Nephron (organoid): ENCODE measurements around the gene PRTFDC1.

Experiments used
- H3K27ac Mint-ChIP-seq, 3 experiments: 2 replicates each; pipeline ENCODE4 v1.8.0; 2020; ENCODE audit warnings: mixed read lengths in 3 of 3, mild to moderate bottlenecking in 2 of 3, moderate library complexity in 1 of 3
- H3K27me3 Mint-ChIP-seq: 2 replicates; pipeline ENCODE4 v1.8.0; 2021; ENCODE audit warnings: low read depth, mild to moderate bottlenecking, moderate library complexity, mixed read lengths
- H3K36me3 Mint-ChIP-seq: 2 replicates; pipeline ENCODE4 v1.8.0; 2020; ENCODE audit warnings: low read depth, mixed read lengths
- H3K4me1 Mint-ChIP-seq: 2 replicates; pipeline ENCODE4 v1.8.0; 2020; ENCODE audit warnings: mixed read lengths
- H3K4me3 Mint-ChIP-seq, 3 experiments: 2 replicates each; pipeline ENCODE4 v1.8.0; 2020; ENCODE audit warnings: mild to moderate bottlenecking in 3 of 3, mixed read lengths in 3 of 3, moderate library complexity in 2 of 3
- H3K9me3 Mint-ChIP-seq: 2 replicates; pipeline ENCODE4 v1.8.0; 2020; ENCODE audit warnings: mixed read lengths
- TF ChIP-seq, protein P1 (sequence below), 3 experiments: fragments of 200-600 bp; sonication (generic); IDR thresholded peaks; one replicate each; pipeline ENCODE4 v1.5.0; 2021; ENCODE audit warnings: antibody characterized with exemption in 3 of 3; ENCODE audit not compliant: unreplicated experiment in 3 of 3

PRTFDC1 gene

DNA sequence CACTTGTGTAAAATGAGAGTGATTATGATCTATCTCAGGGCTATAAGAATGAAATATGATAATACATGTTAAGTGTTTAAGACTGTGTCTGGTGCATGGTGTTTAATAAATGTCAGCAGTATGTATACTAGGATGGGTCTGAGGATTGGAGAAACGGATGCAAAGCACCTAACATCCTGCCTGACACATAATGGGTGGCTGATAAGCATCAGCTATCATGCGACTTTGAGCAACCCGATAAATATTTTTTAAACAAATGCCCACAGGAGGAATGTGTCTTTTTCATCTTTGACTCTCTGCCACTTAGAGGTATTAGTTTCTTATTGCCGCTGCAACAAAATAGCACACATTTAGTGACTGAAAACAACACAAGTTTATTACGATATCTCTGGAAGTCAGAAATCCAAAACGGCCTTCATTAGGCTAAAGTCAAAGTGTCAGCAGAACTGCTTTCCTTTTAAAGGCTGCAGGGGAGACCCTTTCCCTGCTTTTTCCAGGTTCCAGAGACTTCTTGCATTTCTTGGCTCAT, 135.5 kb downstream of the PRTFDC1 start:
- Mint-ChIP-seq H3K27ac (no peak overlapping the region), H3K9me3 (no peaks in the 10 kb centered on the region), H3K27me3 (no peaks in the 10 kb centered on the region), H3K4me1 (no peaks in the 10 kb centered on the region), H3K4me3 (no peak overlapping the region), H3K36me3 (no peaks in the 10 kb centered on the region)
- TF ChIP-seq, protein P1, sequence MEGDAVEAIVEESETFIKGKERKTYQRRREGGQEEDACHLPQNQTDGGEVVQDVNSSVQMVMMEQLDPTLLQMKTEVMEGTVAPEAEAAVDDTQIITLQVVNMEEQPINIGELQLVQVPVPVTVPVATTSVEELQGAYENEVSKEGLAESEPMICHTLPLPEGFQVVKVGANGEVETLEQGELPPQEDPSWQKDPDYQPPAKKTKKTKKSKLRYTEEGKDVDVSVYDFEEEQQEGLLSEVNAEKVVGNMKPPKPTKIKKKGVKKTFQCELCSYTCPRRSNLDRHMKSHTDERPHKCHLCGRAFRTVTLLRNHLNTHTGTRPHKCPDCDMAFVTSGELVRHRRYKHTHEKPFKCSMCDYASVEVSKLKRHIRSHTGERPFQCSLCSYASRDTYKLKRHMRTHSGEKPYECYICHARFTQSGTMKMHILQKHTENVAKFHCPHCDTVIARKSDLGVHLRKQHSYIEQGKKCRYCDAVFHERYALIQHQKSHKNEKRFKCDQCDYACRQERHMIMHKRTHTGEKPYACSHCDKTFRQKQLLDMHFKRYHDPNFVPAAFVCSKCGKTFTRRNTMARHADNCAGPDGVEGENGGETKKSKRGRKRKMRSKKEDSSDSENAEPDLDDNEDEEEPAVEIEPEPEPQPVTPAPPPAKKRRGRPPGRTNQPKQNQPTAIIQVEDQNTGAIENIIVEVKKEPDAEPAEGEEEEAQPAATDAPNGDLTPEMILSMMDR (IDR thresholded peaks at IDR 0.05; ENCODE audit: unreplicated experiment in 3 of 3), result no peak

DNA sequence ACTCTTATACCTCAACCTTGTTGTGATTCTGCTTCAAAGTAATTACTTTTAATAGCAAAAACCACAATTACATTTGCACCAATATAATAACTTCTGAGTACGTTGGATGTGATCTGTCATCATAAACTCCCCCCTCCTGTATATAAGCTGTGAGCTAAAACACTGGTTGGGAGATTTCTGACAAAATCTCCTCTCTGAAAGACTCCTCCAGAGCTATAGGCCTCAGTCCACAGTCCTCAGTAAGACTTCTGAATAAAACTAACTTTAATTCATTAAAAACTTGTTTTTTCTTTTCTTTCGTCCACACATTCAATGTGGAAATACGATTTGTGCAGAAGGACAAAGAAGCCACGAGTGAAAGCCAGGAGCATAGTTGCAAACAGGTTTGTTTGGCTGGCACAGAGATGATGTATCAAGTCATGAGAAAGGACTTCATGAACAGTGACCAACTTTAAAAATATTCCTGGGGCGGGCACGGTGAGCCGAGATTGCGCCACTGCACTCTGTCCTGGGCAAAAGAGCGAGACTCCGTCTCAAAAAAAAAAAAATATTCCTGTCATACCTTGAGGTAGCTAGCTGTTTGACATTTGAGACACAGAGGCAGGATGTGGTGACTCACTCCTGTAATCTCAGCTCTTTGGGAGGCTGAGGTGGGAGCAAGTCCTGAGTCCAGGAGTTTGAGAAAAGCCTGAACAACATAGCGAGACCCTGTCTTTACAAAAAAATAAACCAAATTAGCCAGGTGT, 137.7 kb downstream of the PRTFDC1 start:
- Mint-ChIP-seq H3K27ac (no peak overlapping the region), H3K4me3 (no peak overlapping the region), H3K4me1 (no peaks in the 10 kb centered on the region), H3K9me3 (no peaks in the 10 kb centered on the region), H3K36me3 (no peaks in the 10 kb centered on the region), H3K27me3 (no peaks in the 10 kb centered on the region)
- TF ChIP-seq, protein P1 (IDR thresholded peaks at IDR 0.05; ENCODE audit: unreplicated experiment in 3 of 3), result no peak

DNA sequence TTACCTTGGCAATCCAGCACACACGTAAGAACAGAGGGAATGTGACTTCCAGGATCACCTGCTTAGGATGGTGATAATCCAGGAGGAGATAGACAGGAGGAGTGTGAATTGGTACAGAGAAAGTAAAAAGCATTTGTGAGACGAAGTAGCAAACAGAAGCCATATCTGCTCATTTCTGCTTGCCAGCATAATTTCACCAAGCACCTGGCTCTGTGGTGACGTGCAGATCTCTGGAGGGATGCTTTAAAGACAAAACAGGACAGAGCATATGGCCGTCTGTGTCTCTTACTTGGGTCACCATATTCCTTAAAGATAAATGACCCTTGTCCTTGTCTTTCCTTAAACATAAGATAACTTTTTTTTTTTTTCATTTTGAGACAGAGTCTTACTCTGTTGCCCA, 138.6 kb downstream of the PRTFDC1 start:
- Mint-ChIP-seq H3K36me3 (no peaks in the 10 kb centered on the region), H3K9me3 (no peaks in the 10 kb centered on the region), H3K4me1 (no peaks in the 10 kb centered on the region), H3K4me3 (no peak overlapping the region), H3K27ac (no peak overlapping the region), H3K27me3 (no peaks in the 10 kb centered on the region)
- TF ChIP-seq, protein P1 (IDR thresholded peaks at IDR 0.05; ENCODE audit: unreplicated experiment in 3 of 3), result no peak

DNA sequence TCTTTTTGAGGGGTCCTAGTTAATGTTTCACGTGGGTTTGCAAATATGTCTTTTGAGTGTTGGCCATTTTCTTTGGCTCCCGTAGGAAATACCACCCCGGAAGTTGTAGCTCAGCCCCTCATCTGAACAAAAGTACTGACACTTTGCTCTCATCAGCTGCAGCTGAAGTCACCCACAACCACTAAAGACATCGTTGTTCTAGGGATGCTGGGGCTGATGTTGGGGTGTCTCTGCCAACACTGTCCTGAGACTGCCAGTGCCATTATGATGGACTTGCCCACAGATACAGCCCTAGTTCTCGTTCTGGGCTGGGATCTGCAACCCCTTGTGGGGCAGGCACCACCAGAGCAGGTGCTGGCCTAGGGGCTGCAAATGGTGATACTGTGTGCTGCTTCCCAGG, 146.1 kb downstream of the PRTFDC1 start:
- no peak overlapping the region for H3K27ac Mint-ChIP-seq
- H3K9me3 Mint-ChIP-seq, result no peaks in the 10 kb centered on the region
- TF ChIP-seq, protein P1 (IDR thresholded peaks at IDR 0.05; ENCODE audit: unreplicated experiment in 3 of 3), result no peak
- no peak overlapping the region for H3K4me3 Mint-ChIP-seq
- H3K4me1 Mint-ChIP-seq, result no peaks in the 10 kb centered on the region
- H3K36me3 Mint-ChIP-seq, result no peaks in the 10 kb centered on the region
- H3K27me3 Mint-ChIP-seq, result no peaks in the 10 kb centered on the region

DNA sequence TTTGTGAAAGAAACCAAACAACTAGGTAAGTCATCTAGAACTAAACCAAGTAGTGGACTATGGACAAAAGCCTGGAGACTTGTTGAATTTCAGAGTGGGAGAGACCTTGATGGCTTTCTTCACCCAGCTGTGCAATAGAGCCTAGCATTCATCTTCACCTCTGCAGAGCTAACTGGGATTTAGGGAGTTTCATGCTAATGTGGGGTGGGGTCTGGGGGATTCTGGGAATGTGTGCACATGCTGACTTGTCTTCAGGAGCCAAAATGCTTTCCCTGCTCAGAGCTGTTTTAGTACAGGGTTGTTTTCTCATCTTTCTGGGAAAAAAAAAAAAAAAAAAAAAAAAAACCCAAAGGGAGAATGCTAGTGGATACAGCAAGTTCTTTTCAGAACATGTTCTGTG, 147.4 kb downstream of the PRTFDC1 start:
- Mint-ChIP-seq H3K27ac (no peak overlapping the region), H3K4me1 (no peaks in the 10 kb centered on the region), H3K27me3 (no peaks in the 10 kb centered on the region), H3K36me3 (no peaks in the 10 kb centered on the region), H3K4me3 (no peak overlapping the region), H3K9me3 (no peaks in the 10 kb centered on the region)
- TF ChIP-seq, protein P1 (IDR thresholded peaks at IDR 0.05; ENCODE audit: unreplicated experiment in 3 of 3), result no peak

DNA sequence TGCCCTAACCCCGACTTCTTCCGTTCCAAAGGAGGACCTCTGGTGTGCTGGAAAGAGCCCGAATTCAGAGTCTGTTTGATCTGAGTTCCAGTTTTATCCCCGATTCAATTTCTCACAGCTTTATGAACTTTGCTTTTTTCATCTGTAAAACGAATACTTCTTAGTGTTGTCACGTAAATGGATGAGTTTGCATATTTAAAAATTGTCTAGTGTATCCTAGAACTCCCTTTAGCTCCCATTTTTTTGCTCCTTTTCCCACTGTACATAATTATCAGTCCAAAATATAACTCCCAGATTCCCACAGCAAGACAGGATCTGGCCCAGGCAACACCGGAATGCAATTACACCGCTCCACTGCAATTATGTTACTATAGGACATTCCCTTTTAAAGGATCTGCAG, 148.0 kb downstream of the PRTFDC1 start:
- TF ChIP-seq, protein P1 (IDR thresholded peaks at IDR 0.05; ENCODE audit: unreplicated experiment in 3 of 3), result no peak
- Mint-ChIP-seq H3K27ac (no peak overlapping the region), H3K9me3 (no peaks in the 10 kb centered on the region), H3K4me3 (no peak overlapping the region), H3K4me1 (no peaks in the 10 kb centered on the region), H3K36me3 (no peaks in the 10 kb centered on the region), H3K27me3 (no peaks in the 10 kb centered on the region)
